Parathyroid adenoma (tissue), 2 donors: ENCODE measurements around the gene FGD3.

Experiments used
- H2AFZ ChIP-seq: fragments of 300-600 bp; sonication (generic); one replicate; pipeline ENCODE4 v1.7.0; 2017; ENCODE audit warnings: antibody characterized with exemption, mild to moderate bottlenecking
- H3K27ac ChIP-seq: fragments of 300-600 bp; sonication (generic); one replicate; pipeline ENCODE4 v1.7.0; 2017
- H3K27me3 ChIP-seq: fragments of 300-600 bp; sonication (generic); one replicate; pipeline ENCODE4 v1.7.0; 2017; ENCODE audit warnings: low read length; ENCODE audit not compliant: control insufficient read depth, insufficient read depth
- H3K36me3 ChIP-seq: fragments of 300-600 bp; sonication (generic); one replicate; pipeline ENCODE4 v1.7.0; 2017; ENCODE audit warnings: low read length; ENCODE audit not compliant: control insufficient read depth, insufficient read depth
- H3K4me1 ChIP-seq: fragments of 300-600 bp; sonication (generic); one replicate; pipeline ENCODE4 v1.7.0; 2017; ENCODE audit warnings: control low read depth
- H3K4me2 ChIP-seq: fragments of 300-600 bp; sonication (generic); one replicate; pipeline ENCODE4 v1.7.0; 2017; ENCODE audit warnings: low read length
- H3K4me3 ChIP-seq: fragments of 300-600 bp; sonication (generic); one replicate; pipeline ENCODE4 v1.7.0; 2017; ENCODE audit warnings: low read depth, low read length
- H3K79me2 ChIP-seq: fragments of 300-600 bp; sonication (generic); one replicate; pipeline ENCODE4 v1.7.0; 2017; ENCODE audit warnings: control low read depth
- H3K9ac ChIP-seq: fragments of 300-600 bp; sonication (generic); one replicate; pipeline ENCODE4 v1.7.0; 2017; ENCODE audit warnings: mild to moderate bottlenecking
- H3K9me3 ChIP-seq: fragments of 300-600 bp; sonication (generic); one replicate; pipeline ENCODE4 v1.7.0; 2017; ENCODE audit warnings: low read length; ENCODE audit not compliant: control insufficient read depth
- TF ChIP-seq, protein P1 (sequence below): fragments of 300-600 bp; sonication (generic); IDR thresholded peaks from one replicate; pipeline ENCODE4 v1.7.0; 2017; ENCODE audit warnings: antibody characterized with exemption, mild to moderate bottlenecking
- donor health status: primary hyperparathyroidism.

Gene FGD3

DNA sequence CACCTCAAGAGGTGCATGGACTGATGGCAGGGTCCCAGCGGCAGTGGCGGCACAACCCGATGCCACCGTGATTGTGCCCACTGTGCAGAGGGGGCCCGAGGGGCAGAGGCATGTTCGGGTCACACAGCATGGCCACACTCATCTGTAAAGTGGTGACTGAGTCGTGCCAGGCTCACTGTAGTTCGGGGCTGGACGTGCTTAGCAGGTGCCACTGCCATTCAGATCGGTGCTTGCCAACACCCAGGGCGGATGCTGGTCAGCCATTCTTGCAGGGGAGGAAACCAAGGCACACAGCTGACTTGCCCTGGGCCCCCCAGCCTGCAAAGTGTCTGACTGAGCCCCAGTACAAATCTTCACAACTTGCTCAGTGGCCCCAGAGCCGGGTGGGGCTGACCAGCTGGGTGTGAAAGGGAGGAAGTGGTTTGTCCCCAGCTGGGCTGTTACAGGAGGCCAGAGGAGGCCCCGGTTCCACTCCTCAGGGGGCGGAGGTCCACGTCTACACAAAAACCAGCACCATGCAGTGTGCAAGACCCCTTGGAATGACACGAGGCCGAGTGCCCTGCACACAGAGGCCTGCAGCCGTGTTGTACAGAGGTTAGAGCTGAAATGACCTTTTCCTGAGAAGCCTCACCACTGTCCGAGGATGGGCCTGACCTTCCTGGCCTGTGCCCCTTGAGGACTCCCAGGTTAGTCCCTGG lies 17.9 kb downstream of the FGD3 start:
- H3K4me1 ChIP-seq, result no peaks in the 10 kb centered on the region
- H3K79me2 ChIP-seq, result no peaks in the 10 kb centered on the region
- no peak overlapping the region for H2AFZ ChIP-seq
- no peaks in the 10 kb centered on the region for H3K9me3 ChIP-seq
- H3K27me3 ChIP-seq, result no peaks in the 10 kb centered on the region
- no peak overlapping the region for H3K4me3 ChIP-seq
- H3K27ac ChIP-seq, result no peak overlapping the region
- H3K36me3 ChIP-seq, result no peaks in the 10 kb centered on the region
- H3K9ac ChIP-seq, result no peak overlapping the region
- TF ChIP-seq, protein P1, sequence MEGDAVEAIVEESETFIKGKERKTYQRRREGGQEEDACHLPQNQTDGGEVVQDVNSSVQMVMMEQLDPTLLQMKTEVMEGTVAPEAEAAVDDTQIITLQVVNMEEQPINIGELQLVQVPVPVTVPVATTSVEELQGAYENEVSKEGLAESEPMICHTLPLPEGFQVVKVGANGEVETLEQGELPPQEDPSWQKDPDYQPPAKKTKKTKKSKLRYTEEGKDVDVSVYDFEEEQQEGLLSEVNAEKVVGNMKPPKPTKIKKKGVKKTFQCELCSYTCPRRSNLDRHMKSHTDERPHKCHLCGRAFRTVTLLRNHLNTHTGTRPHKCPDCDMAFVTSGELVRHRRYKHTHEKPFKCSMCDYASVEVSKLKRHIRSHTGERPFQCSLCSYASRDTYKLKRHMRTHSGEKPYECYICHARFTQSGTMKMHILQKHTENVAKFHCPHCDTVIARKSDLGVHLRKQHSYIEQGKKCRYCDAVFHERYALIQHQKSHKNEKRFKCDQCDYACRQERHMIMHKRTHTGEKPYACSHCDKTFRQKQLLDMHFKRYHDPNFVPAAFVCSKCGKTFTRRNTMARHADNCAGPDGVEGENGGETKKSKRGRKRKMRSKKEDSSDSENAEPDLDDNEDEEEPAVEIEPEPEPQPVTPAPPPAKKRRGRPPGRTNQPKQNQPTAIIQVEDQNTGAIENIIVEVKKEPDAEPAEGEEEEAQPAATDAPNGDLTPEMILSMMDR, result no peak
- no peak overlapping the region for H3K4me2 ChIP-seq

DNA sequence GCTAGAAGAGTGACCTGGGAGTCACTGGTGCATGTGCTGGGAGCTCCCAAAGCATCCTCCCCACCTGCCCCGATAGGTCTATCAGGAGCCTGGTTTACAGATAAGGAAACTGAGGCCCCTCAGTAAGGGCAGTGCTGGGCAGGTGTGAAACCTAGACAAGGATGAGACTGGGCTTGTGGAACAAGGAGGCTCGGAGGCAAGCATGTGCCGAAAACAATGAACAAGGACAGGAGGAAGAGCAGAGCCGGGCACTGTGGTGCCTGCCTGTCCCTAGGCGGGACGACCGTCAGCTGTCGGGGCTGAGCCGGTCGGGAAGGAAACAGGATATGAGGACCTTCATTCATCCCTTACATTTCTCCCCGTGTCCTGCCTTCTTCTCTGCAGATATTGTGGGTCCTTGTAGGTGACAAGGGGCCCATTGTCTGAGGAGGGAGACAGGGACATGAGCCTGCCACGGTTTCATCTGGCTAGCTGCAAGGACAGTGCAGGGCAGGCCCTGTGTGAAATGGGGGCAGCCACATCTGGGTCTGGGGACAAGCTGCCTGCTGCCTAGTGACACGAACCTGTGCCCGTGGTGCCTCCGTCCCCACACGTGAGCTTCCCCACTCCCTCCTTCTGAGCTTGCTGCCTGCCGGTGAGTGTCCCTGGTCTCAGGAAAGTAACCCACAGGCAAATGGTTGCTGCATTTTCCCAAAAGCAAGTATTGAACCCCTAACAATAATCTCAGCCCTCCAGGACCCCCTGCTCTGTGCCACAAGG lies 18.6 kb downstream of the FGD3 start:
- no peak overlapping the region for H3K4me3 ChIP-seq
- no peaks in the 10 kb centered on the region for H3K79me2 ChIP-seq
- H3K4me2 ChIP-seq, result no peak overlapping the region
- H3K4me1 ChIP-seq, result no peaks in the 10 kb centered on the region
- H3K27ac ChIP-seq, result no peak overlapping the region
- no peaks in the 10 kb centered on the region for H3K36me3 ChIP-seq
- H3K27me3 ChIP-seq, result no peaks in the 10 kb centered on the region
- TF ChIP-seq, protein P1, result no peak
- no peak overlapping the region for H2AFZ ChIP-seq
- H3K9ac ChIP-seq, result no peak overlapping the region
- H3K9me3 ChIP-seq, result no peaks in the 10 kb centered on the region

DNA sequence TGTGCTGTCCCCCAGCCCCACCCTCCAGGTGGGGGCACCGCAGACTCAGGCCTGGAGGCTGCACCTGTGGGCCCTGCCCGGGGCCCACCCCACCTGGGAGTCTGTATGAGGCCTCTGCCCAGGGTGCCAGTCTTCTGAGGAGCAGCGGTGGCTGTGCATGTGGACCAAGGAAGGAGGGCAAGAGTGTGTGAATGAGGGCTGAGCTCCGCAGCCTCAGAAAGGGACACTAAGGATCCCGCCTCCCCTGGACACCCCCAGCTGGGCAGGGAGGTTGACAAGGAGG lies 19.1 kb downstream of the FGD3 start:
- Histone ChIP-seq H3K9me3 (no peaks in the 10 kb centered on the region), H3K4me1 (no peaks in the 10 kb centered on the region), H3K27me3 (no peaks in the 10 kb centered on the region), H3K79me2 (no peaks in the 10 kb centered on the region), H3K36me3 (no peaks in the 10 kb centered on the region), H3K9ac (no peak overlapping the region), H3K4me3 (no peak overlapping the region), H3K4me2 (no peak overlapping the region), H2AFZ (no peak overlapping the region), H3K27ac (no peak overlapping the region)
- TF ChIP-seq, protein P1, result no peak

DNA sequence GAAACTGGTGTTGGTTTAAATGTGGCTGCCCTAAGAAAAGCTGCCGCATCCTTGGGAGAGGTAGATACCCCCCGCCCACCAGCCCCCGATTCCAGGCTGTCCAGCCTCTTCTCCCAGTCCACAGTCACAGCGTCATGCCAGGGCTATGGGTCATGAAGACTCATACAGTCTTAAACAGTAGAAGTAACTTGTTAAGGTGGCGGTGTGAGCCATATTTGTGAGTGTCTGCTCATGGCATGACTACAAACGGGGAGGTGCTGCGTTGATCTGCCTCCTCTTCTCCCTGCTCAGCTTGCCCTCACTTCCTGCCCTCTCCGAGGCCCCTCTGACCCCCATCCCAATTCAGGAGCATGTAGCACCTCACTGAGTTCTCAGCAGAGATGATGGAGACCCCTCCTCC lies 20.8 kb downstream of the FGD3 start:
- no peaks in the 10 kb centered on the region for H3K27me3 ChIP-seq
- no peaks in the 10 kb centered on the region for H3K4me1 ChIP-seq
- no peaks in the 10 kb centered on the region for H3K79me2 ChIP-seq
- TF ChIP-seq, protein P1, result no peak
- H3K36me3 ChIP-seq, result no peaks in the 10 kb centered on the region
- no peak overlapping the region for H3K9ac ChIP-seq
- H3K9me3 ChIP-seq, result no peaks in the 10 kb centered on the region
- H3K4me2 ChIP-seq, result no peak overlapping the region
- H3K4me3 ChIP-seq, result no peak overlapping the region
- H3K27ac ChIP-seq, result no peak overlapping the region
- H2AFZ ChIP-seq, result no peak overlapping the region
